Measurements from ENCODE around the gene CAMKMT. TPM values are rescaled to one million over a fixed set of nuclear protein-coding genes. Genes with fewer than 3 reads are reported as not detected.

CAMKMT gene
- total RNA-seq, 2 donors from 2014 or later = 10.7 to 11.6 TPM

DNA sequence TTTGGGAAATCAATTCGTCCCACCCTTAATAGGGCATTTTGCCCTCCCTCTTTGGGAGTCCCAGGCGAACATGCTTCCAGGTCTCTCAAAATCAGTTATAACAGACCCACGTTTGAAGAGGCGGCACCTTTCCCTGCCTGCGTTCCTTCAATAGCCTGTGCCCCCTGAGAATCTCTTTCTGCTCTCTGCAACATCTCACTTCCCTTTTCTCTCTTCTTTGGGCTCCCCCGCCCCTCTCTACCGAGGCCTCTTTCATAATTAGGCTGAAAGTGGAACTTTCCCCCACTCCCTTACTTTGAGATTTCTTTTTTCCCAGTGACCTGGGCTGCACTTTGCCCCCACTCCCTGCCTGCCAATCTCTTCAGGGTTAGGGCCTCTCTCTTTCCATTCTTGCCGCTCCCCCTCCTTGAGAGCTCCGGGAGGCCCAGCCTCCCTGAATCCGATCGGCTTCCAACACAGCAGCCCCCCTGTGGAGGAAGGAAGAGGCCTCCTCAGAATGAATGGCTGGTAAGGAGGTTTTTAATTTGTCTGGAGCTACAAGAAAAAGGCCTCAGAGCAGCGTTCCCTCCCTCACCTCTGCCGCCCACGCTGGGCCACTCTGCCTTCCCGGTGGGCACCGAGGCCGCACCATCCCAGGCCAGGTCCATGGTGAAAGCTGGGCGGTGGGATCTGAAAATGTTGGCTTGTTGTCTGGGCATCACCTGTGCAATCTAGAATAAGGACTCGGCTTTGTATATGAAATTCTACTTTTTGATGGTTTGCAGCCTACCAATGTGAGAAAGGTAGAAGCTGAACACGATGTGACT is 417.1 kb downstream of the CAMKMT start:
- Histone ChIP-seq H3K4me3 (no peak overlapping the region), H3K9ac (ENCODE audit: low read depth in 2 of 2, low read length in 2 of 2) (no peak overlapping the region), H3K36me3 (no peaks in the 10 kb centered on the region), H3K9me3 (no peaks in the 10 kb centered on the region), H3K27me3 (no peaks in the 10 kb centered on the region), H3K4me1 (no peaks in the 10 kb centered on the region), H3K27ac (no peak overlapping the region)
- intact Hi-C loops (cut with DNase I) = no loop called here
- TF ChIP-seq CTCF (IDR thresholded peaks at IDR 0.05) = no peak
- no peak for DNase-seq

DNA sequence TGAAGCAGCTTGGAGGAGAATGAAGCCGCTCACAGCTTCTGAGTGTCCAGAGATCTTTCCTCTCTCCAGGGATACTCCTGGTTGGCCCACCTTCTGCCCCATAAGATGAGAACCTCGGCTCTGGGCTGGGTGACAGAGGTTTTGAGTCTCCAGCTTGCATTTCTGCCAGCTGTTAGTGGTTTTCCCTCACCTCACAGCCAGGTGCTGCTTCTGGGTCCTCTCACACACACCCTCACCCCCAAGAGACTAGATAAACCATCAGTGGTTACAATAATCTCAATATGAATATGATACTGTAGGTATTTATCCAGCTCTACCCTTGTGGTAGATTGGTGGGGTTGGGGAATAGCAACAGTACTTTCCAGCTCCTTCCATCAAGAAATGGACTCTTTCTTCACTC is 418.0 kb downstream of the CAMKMT start:
- no peaks in the 10 kb centered on the region for H3K4me1 ChIP-seq
- H3K9ac ChIP-seq (ENCODE audit: low read depth in 2 of 2, low read length in 2 of 2) = no peak overlapping the region
- H3K27me3 ChIP-seq = no peaks in the 10 kb centered on the region
- TF ChIP-seq CTCF (IDR thresholded peaks at IDR 0.05) = no peak
- no peaks in the 10 kb centered on the region for H3K36me3 ChIP-seq
- no peak for DNase-seq
- H3K9me3 ChIP-seq = no peaks in the 10 kb centered on the region
- no peak overlapping the region for H3K27ac ChIP-seq
- H3K4me3 ChIP-seq = no peak overlapping the region
- intact Hi-C loops (cut with DNase I) = no loop called here

- no peaks in the 10 kb centered on the region for H3K9me3 ChIP-seq
- DNase-seq = no peak
- intact Hi-C loops (cut with DNase I) = no loop called here
- no peak for TF ChIP-seq CTCF (IDR thresholded peaks at IDR 0.05)
- no peaks in the 10 kb centered on the region for H3K36me3 ChIP-seq
- H3K27me3 ChIP-seq = no peaks in the 10 kb centered on the region
- H3K9ac ChIP-seq (ENCODE audit: low read depth in 2 of 2, low read length in 2 of 2) = no peak overlapping the region
- no peak overlapping the region for H3K4me3 ChIP-seq
- no peaks in the 10 kb centered on the region for H3K4me1 ChIP-seq
- no peak overlapping the region for H3K27ac ChIP-seq
Observed at GRCh38 chr2:44780406-44780805, 418.7 kb downstream of the CAMKMT start.

DNA sequence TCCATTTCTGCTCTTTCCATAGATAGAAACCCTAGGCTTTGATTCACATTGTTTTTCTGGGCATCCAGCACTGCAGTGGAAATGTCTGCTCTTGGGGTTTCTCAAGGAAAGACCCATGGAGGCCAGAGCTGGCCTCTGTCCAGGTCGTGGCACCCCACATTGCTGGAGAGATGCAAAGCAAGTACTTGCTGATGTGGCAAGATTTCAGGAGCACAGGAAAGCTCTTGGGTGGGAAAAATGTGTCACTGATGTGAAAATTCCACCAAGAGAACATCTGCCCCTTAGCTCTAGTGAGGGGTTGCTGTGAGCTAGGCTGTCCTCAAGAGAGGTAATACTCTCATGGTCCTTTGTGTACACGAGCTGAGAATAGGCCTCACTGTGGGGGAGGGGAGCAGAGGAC is 423.7 kb downstream of the CAMKMT start:
- Histone ChIP-seq H3K27me3 (no peaks in the 10 kb centered on the region), H3K36me3 (no peaks in the 10 kb centered on the region), H3K27ac (no peak overlapping the region), H3K4me3 (no peak overlapping the region), H3K9me3 (no peaks in the 10 kb centered on the region), H3K4me1 (no peaks in the 10 kb centered on the region), H3K9ac (ENCODE audit: low read depth in 2 of 2, low read length in 2 of 2) (no peak overlapping the region)
- no peak for DNase-seq
- intact Hi-C loops (cut with DNase I) = no loop called here
- no peak for TF ChIP-seq CTCF (IDR thresholded peaks at IDR 0.05)

DNA sequence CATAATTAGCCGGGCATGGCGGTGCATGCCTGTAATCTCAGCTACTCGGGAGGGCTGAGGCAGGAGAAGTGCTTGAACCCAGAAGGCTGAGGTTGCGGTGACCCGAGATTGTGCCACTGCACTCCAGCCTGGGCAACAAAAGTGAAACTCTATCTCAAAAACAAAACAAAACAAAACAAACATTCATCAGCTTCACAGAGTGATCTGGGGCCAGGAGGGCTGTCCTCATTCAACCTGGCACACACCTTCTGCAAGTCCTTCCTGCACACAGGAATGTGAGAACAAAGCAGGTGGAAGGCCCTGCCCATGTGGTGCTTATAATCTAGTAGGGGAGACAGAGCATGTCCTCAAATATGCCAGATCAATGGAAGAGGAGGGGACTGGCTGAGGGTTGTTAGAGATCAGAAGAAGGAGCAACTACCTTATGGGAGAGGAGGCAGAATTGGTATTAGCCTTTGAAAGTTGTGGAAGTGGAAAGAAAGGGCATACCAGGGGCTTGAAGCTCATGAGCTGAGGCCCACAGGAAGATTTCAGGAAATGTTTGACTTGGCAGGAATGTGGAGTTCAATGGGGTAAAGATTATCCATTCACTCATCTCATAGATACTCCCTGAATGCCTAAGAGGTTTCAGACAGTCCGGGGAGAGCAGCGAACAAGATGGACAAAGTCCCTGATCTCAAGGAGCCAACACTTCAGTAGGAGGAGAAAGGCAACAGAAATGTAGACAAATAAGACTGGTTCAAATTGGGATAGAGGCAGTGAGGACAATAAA is 424.5 kb downstream of the CAMKMT start:
- H3K4me3 ChIP-seq = no peak overlapping the region
- no peaks in the 10 kb centered on the region for H3K4me1 ChIP-seq
- no peaks in the 10 kb centered on the region for H3K36me3 ChIP-seq
- no peak overlapping the region for H3K27ac ChIP-seq
- DNase-seq = no peak
- no peak overlapping the region for H3K9ac ChIP-seq (ENCODE audit: low read depth in 2 of 2, low read length in 2 of 2)
- TF ChIP-seq CTCF (IDR thresholded peaks at IDR 0.05) = no peak
- no peaks in the 10 kb centered on the region for H3K27me3 ChIP-seq
- intact Hi-C loops (cut with DNase I) = no loop called here
- H3K9me3 ChIP-seq = no peaks in the 10 kb centered on the region

All from colonic mucosa (tissue), 4 donors.